K562 (cell line): Measurements from ENCODE around the gene CLSTN2. TPM values are rescaled to one million over a fixed set of nuclear protein-coding genes. Genes with fewer than 3 reads are reported as not detected.

Source experiments
- ATAC-seq: fragments of 200-7000 bp; cut with Tn5 transposase; 3 replicates; pipeline ENCODE4 v1.9.1; 2020; ENCODE audit warnings: moderate library complexity
- BruUV-seq: library from RNA; stranded (reverse); fragments of 400-500 nt; replicated peaks from 2 replicates; lab custom pipeline; 2021; lab: Mats Ljungman, UMichigan
- CTCF ChIA-PET: fragments of 300-600 bp; formaldehyde crosslinking; extraction: SDS; loops from one replicate; lab custom pipeline; 2021; ENCODE audit warnings: low intra/inter-chr PET ratio; lab: Yijun Ruan, JAX
- POLR2A ChIA-PET: fragments of 300-600, 350-650 bp; sonication (Branson Sonifier 250); formaldehyde crosslinking; extraction: SDS; loops from one replicate; lab custom pipeline; 2021; ENCODE audit warnings: antibody characterized with exemption, inconsistent platforms; lab: Yijun Ruan, JAX
- DNase-seq, 4 experiments: peaks; one replicate each; pipeline versions ENCODE4 v3.0.0 to v3.0.0-alpha.2; 2011 to 2018; ENCODE audit warnings: low spot score in 3 of 4, mixed read lengths in 3 of 4; ENCODE audit errors: extremely low read depth in 1 of 4
- FAIRE-seq: peaks from 2 replicates; lab custom pipeline; 2011; peaks lifted over from hg19 to GRCh38; lab: Jason Lieb, UNC
- H2AFZ ChIP-seq: 2 replicates; pipeline ENCODE4 v1.6.0; 2011; ENCODE audit warnings: low read depth, low read length, control low read depth, inconsistent platforms
- H3K27ac ChIP-seq: fragments of 200-600 bp; 3 replicates; pipeline ENCODE4 v1.8.0; 2011; ENCODE audit warnings: low read depth, mild to moderate bottlenecking, control low read depth, inconsistent platforms, low read length, moderate library complexity, mixed read lengths; ENCODE audit errors: extremely low read depth
- H3K27me3 ChIP-seq, 2 experiments: fragments of 300-600 bp in 1 of 2; 2 replicates in 1 of 2; 3 replicates in 1 of 2; pipeline versions ENCODE4 v1.6.0 to v1.8.0; 2011; ENCODE audit warnings: inconsistent platforms in 2 of 2, low read length in 2 of 2, mild to moderate bottlenecking in 1 of 2, mixed read lengths in 1 of 2, moderate library complexity in 1 of 2; ENCODE audit not compliant: control insufficient read depth in 2 of 2, insufficient read depth in 2 of 2
- H3K36me3 ChIP-seq: fragments of 300-600 bp; 3 replicates; pipeline ENCODE4 v1.8.0; 2011; ENCODE audit warnings: mild to moderate bottlenecking, low read length, inconsistent platforms; ENCODE audit not compliant: control insufficient read depth, insufficient read depth
- H3K4me1 ChIP-seq, 2 experiments: fragments of 200-600 bp in 1 of 2; replicated peaks in 1 of 2; 2 replicates in 1 of 2; 3 replicates in 1 of 2; pipeline versions ENCODE4 v1.5.1 to v1.8.0; 2011; ENCODE audit warnings: inconsistent platforms in 2 of 2, low read length in 2 of 2, mild to moderate bottlenecking in 1 of 2, mixed read lengths in 1 of 2, moderate library complexity in 1 of 2; ENCODE audit not compliant: control insufficient read depth in 2 of 2, insufficient read depth in 2 of 2
- H3K4me2 ChIP-seq: 2 replicates; pipeline ENCODE4 v1.6.1; 2011; ENCODE audit warnings: low read length, control low read depth, inconsistent platforms, mixed read lengths; ENCODE audit not compliant: insufficient read depth
- H3K4me3 ChIP-seq: fragments of 200-600 bp; sonication (generic), shearing (Covaris generic); 2 replicates; pipeline ENCODE4 v1.5.1; 2016; ENCODE audit warnings: control low read depth, inconsistent platforms
- H3K79me2 ChIP-seq: fragments of 200-600 bp; 3 replicates; pipeline ENCODE4 v1.8.0; 2011; ENCODE audit warnings: low read length, inconsistent platforms; ENCODE audit not compliant: control insufficient read depth, insufficient read depth
- H3K9ac ChIP-seq, 2 experiments: 2 replicates each; pipeline versions ENCODE4 v1.6.0 to v1.6.1; 2011; ENCODE audit warnings: low read depth in 2 of 2, low read length in 2 of 2, control low read depth in 1 of 2, inconsistent platforms in 1 of 2, mild to moderate bottlenecking in 1 of 2, mixed read lengths in 1 of 2; ENCODE audit not compliant: insufficient read depth in 1 of 2
- H3K9me1 ChIP-seq: one replicate; pipeline ENCODE4 v1.6.0; 2011; ENCODE audit warnings: inconsistent platforms, mild to moderate bottlenecking, low read length, moderate library complexity; ENCODE audit not compliant: control insufficient read depth, insufficient read depth
- H3K9me3 ChIP-seq: replicated peaks from 2 replicates; pipeline ENCODE4 v1.5.1; 2011; ENCODE audit warnings: low read depth, low read length, inconsistent platforms; ENCODE audit not compliant: control insufficient read depth, insufficient read depth
- H4K20me1 ChIP-seq: replicated peaks from 2 replicates; pipeline ENCODE4 v1.6.1; 2011; ENCODE audit warnings: low read length, inconsistent platforms, mixed read lengths; ENCODE audit not compliant: control insufficient read depth, insufficient read depth
- DNMT1 ChIP-seq: fragments of 450-650 bp; IDR thresholded peaks from 2 replicates; pipeline ENCODE4 v1.6.1; 2016; ENCODE audit warnings: antibody characterized with exemption, mild to moderate bottlenecking
- NKRF ChIP-seq: fragments of 450-650 bp; IDR thresholded peaks from 2 replicates; pipeline ENCODE4 v1.6.1; 2016; ENCODE audit warnings: borderline replicate concordance
- PBX2 ChIP-seq, 2 experiments: IDR thresholded peaks in 1 of 2; conservative IDR thresholded peaks in 1 of 2; 2 replicates each; pipeline ENCODE4 v1.6.1; 2016; ENCODE audit warnings: low read depth in 2 of 2, mild to moderate bottlenecking in 1 of 2, missing compliant biosample characterization in 1 of 2, missing genetic modification characterization in 1 of 2, moderate library complexity in 1 of 2
- SAFB ChIP-seq: fragments of 200-400 bp; formaldehyde crosslinking; IDR thresholded peaks from 2 replicates; pipeline ENCODE4 v1.6.1; 2017; ENCODE audit warnings: low read depth, low read length, borderline replicate concordance
- WGBS: fragments of 100-300 bp; shearing (Covaris generic); methylation state at CpG from one replicate; pipeline ENCODE4 v1.1.6; 2016; ENCODE audit warnings: low coverage, mixed read lengths; ENCODE audit not compliant: insufficient coverage; ENCODE audit errors: missing lambda C conversion rate; 5-methylcytosine and 5-hydroxymethylcytosine counted together
- in situ Hi-C: fragments of 300-500 bp; cut with MboI; formaldehyde crosslinking; loops from 4 replicates; pipeline ENCODE4 v1.15.0; 2018; ENCODE audit warnings: inconsistent platforms, mixed read lengths
- intact Hi-C: fragments of 100-400 bp; cut with micrococcal nuclease; formaldehyde crosslinking; loops from 2 replicates; pipeline ENCODE4 v1.14.2; 2022
- polyA plus RNA-seq, 8 experiments: library from polyadenylated mRNA; depleted of rRNA in 4 of 8; stranded (reverse) in 5 of 8; unstranded in 3 of 8; fragments of >200 nt; fragmentation: Nextera tagmentation in 2 of 8; fragmentation: Illumina TruSeq in 1 of 8; extraction: Ambion mirVana in 2 of 8; extraction: Trizol in 1 of 8; gene quantifications; 2 replicates each; pipeline versions ENCODE4 v1.2.1 to v1.2.3, GENCODE V29; 2011 to 2014; ENCODE audit warnings: inconsistent platforms in 1 of 8, missing spikeins in 1 of 8
- total RNA-seq, 7 experiments: library from RNA; depleted of rRNA in 6 of 7; stranded (reverse); fragments of >200 nt in 6 of 7; fragmentation: Illumina TruSeq in 2 of 7; extraction: Trizol in 2 of 7; gene quantifications; 2 replicates each; pipeline versions ENCODE4 v1.2.1 to v1.2.3, GENCODE V29; 2011 to 2021; ENCODE audit warnings: low replicate concordance in 1 of 7

Gene CLSTN2
- total and polyA plus RNA-seq, 9 of the 15 experiments (the other 6 are each of a cell fraction or from before 2014, with no cell fraction given), result 0.02 to 0.04 (median 0.04) TPM; not detected in 6

GRCh38 chr3:140614001-140614400, 679.0 kb downstream of the CLSTN2 start:
- DNase-seq (no peak), ATAC-seq (no peak), FAIRE-seq (no peak)
- intact Hi-C loops, result no loop called here
- H4K20me1 ChIP-seq, result no peaks in the 10 kb centered on the region
- H2AFZ ChIP-seq, result no peak overlapping the region
- ChIA-PET POLR2A (no interaction called here), CTCF (no interaction called here)
- H3K27me3 ChIP-seq, result no peaks in the 10 kb centered on the region
- no peak overlapping the region for H3K27ac ChIP-seq
- no peak overlapping the region for H3K9ac ChIP-seq
- no peaks in the 10 kb centered on the region for H3K9me1 ChIP-seq
- H3K36me3 ChIP-seq, result no peaks in the 10 kb centered on the region
- H3K79me2 ChIP-seq, result no peaks in the 10 kb centered on the region
- no peak overlapping the region for H3K4me2 ChIP-seq
- no TSS peak for BruUV-seq
- H3K4me1 ChIP-seq, result no peaks in the 10 kb centered on the region
- 0% methylated on average over 1 of the region's 1 CpG for WGBS
- in situ Hi-C loops, result no loop called here
- H3K4me3 ChIP-seq, result no peak overlapping the region
- TF ChIP-seq SAFB (no peak), PBX2 (CRISPR knock-in tag; IDR thresholded peaks at IDR 0.05; ENCODE audit: low read depth) (no peak), PBX2 (tag; conservative IDR thresholded peaks at IDR 0.05; ENCODE audit: low read depth) (no peak), NKRF (no peak), DNMT1 (no peak)
- H3K9me3 ChIP-seq, result no peaks in the 10 kb centered on the region
